ENCODE results near the gene TOR1AIP1. TPM values are rescaled to one million over a fixed set of nuclear protein-coding genes. Genes with fewer than 3 reads are reported as not detected.
"Not testable (repeated sequence)": the region's sequence is repeated elsewhere in the genome, so short reads cannot be mapped to it uniquely, and the experiment has no call there.

Gene TOR1AIP1
- 10 to 100 TPM; 68.3 to 73.1 TPM for total RNA-seq

GRCh38 chr1:179882253-179883039 lies at the start of gene TOR1AIP1:
Gene TOR1AIP1, plus strand, starts transcription at chr1:179882285. Its CDS starts 218 bp downstream, at chr1:179882503.
- Mint-ChIP-seq H3K27ac (peak within 1 kb of the TSS; percentile 99), H3K4me1 (peaks cover 31% of the 10 kb centered on the region), H3K9me3 (no peaks in the 10 kb centered on the region), H3K4me3 (peak within 1 kb of the TSS; percentile 94), H3K27me3 (no peaks in the 10 kb centered on the region), H3K36me3 (peaks cover 14% of the 10 kb centered on the region)
- POLR2A ChIA-PET = interaction anchor here (0.8 to 4.8 kb wide), 11 partner anchors 10 to 273 kb away, joined by 3 to 86 read pairs (median 4); partner anchors contain the start of genes CEP350 and QSOX1
- DNase-seq = peak; percentile 94
- ATAC-seq (ENCODE audit: low read depth) = peak; percentile 86

- ATAC-seq (ENCODE audit: low read depth); H3K27me3 Mint-ChIP-seq; H3K4me1 Mint-ChIP-seq; POLR2A ChIA-PET; H3K9me3 Mint-ChIP-seq; H3K27ac Mint-ChIP-seq; DNase-seq; H3K4me3 Mint-ChIP-seq; H3K36me3 Mint-ChIP-seq: not testable (repeated sequence)
Measured at GRCh38 chr1:179836686-179837445, 45.2 kb upstream of the TOR1AIP1 start.

GRCh38 chr1:179840107-179840506 lies 42.0 kb upstream of the TOR1AIP1 start:
- Mint-ChIP-seq H3K36me3 (peaks cover 6% of the 10 kb centered on the region), H3K4me1 (no peaks in the 10 kb centered on the region), H3K9me3 (no peaks in the 10 kb centered on the region), H3K4me3 (no peak overlapping the region), H3K27ac (no peak overlapping the region), H3K27me3 (no peaks in the 10 kb centered on the region)
- DNase-seq (no peak), ATAC-seq (ENCODE audit: low read depth) (no peak)
- POLR2A ChIA-PET = no interaction called here

GRCh38 chr1:179848233-179848632 lies 33.9 kb upstream of the TOR1AIP1 start:
- POLR2A ChIA-PET = no interaction called here
- Mint-ChIP-seq H3K4me3 (no peak overlapping the region), H3K27ac (no peak overlapping the region), H3K4me1 (peaks cover 2% of the 10 kb centered on the region), H3K9me3 (no peaks in the 10 kb centered on the region), H3K36me3 (peaks cover 30% of the 10 kb centered on the region), H3K27me3 (no peaks in the 10 kb centered on the region)
- ATAC-seq (ENCODE audit: low read depth) (no peak), DNase-seq (no peak)

GRCh38 chr1:179853102-179853501 lies 29.0 kb upstream of the TOR1AIP1 start:
- peaks cover 20% of the 10 kb centered on the region for H3K36me3 Mint-ChIP-seq
- H3K4me3 Mint-ChIP-seq = peak overlapping the region; percentile 22
- ATAC-seq (ENCODE audit: low read depth) (no peak), DNase-seq (no peak)
- H3K27me3 Mint-ChIP-seq = no peaks in the 10 kb centered on the region
- H3K27ac Mint-ChIP-seq = no peak overlapping the region
- H3K4me1 Mint-ChIP-seq = peaks cover 2% of the 10 kb centered on the region
- POLR2A ChIA-PET = no interaction called here
- no peaks in the 10 kb centered on the region for H3K9me3 Mint-ChIP-seq

- DNase-seq; POLR2A ChIA-PET; H3K4me3 Mint-ChIP-seq; H3K27me3 Mint-ChIP-seq; H3K9me3 Mint-ChIP-seq; ATAC-seq (ENCODE audit: low read depth); H3K4me1 Mint-ChIP-seq; H3K27ac Mint-ChIP-seq; H3K36me3 Mint-ChIP-seq: not testable (repeated sequence)
Measured at GRCh38 chr1:179855831-179856230, 26.3 kb upstream of the TOR1AIP1 start.

- ATAC-seq (ENCODE audit: low read depth) (no peak), DNase-seq (no peak)
- Mint-ChIP-seq H3K36me3 (peaks cover 7% of the 10 kb centered on the region), H3K27me3 (no peaks in the 10 kb centered on the region), H3K27ac (no peak overlapping the region), H3K9me3 (no peaks in the 10 kb centered on the region), H3K4me3 (no peak overlapping the region), H3K4me1 (peaks cover 2% of the 10 kb centered on the region)
- POLR2A ChIA-PET = no interaction called here
Measured at GRCh38 chr1:179856296-179856695, 25.8 kb upstream of the TOR1AIP1 start.

GRCh38 chr1:179857009-179857408 lies 25.1 kb upstream of the TOR1AIP1 start:
- Mint-ChIP-seq H3K4me3 (no peak overlapping the region), H3K36me3 (peaks cover 5% of the 10 kb centered on the region), H3K27me3 (no peaks in the 10 kb centered on the region), H3K4me1 (peaks cover 2% of the 10 kb centered on the region), H3K27ac (no peak overlapping the region), H3K9me3 (no peaks in the 10 kb centered on the region)
- ATAC-seq (ENCODE audit: low read depth) = no peak
- no peak for DNase-seq
- POLR2A ChIA-PET = no interaction called here

- Mint-ChIP-seq H3K9me3 (no peaks in the 10 kb centered on the region), H3K4me1 (no peaks in the 10 kb centered on the region), H3K4me3 (no peak overlapping the region), H3K27me3 (no peaks in the 10 kb centered on the region), H3K27ac (no peak overlapping the region), H3K36me3 (peaks cover 16% of the 10 kb centered on the region)
- ATAC-seq (ENCODE audit: low read depth) = no peak
- DNase-seq = no peak
- POLR2A ChIA-PET = no interaction called here
Measured at GRCh38 chr1:179860652-179861051, 21.4 kb upstream of the TOR1AIP1 start.

GRCh38 chr1:179865377-179865776 lies 16.7 kb upstream of the TOR1AIP1 start:
- H3K4me3 Mint-ChIP-seq = no peak overlapping the region
- no peaks in the 10 kb centered on the region for H3K9me3 Mint-ChIP-seq
- POLR2A ChIA-PET = no interaction called here
- no peak overlapping the region for H3K27ac Mint-ChIP-seq
- peaks cover 16% of the 10 kb centered on the region for H3K36me3 Mint-ChIP-seq
- DNase-seq = no peak
- H3K4me1 Mint-ChIP-seq = peaks cover 1% of the 10 kb centered on the region
- no peak for ATAC-seq (ENCODE audit: low read depth)
- H3K27me3 Mint-ChIP-seq = no peaks in the 10 kb centered on the region

- Mint-ChIP-seq H3K36me3 (peaks cover 16% of the 10 kb centered on the region), H3K4me1 (peaks cover 4% of the 10 kb centered on the region), H3K4me3 (no peak overlapping the region), H3K27me3 (no peaks in the 10 kb centered on the region), H3K27ac (no peak overlapping the region), H3K9me3 (no peaks in the 10 kb centered on the region)
- DNase-seq = no peak
- POLR2A ChIA-PET = interaction anchor here (0.6 to 1.8 kb wide), 2 partner anchors 17 to 19 kb away, joined by 4 to 6 read pairs; no protein-coding TSS in a partner anchor
- no peak for ATAC-seq (ENCODE audit: low read depth)
Measured at GRCh38 chr1:179866616-179867015, 15.5 kb upstream of the TOR1AIP1 start.

GRCh38 chr1:179867493-179868330 lies 14.4 kb upstream of the TOR1AIP1 start:
- Mint-ChIP-seq H3K4me1 (peaks cover 7% of the 10 kb centered on the region), H3K27me3 (no peaks in the 10 kb centered on the region), H3K4me3 (no peak overlapping the region), H3K27ac (no peak overlapping the region), H3K9me3 (no peaks in the 10 kb centered on the region), H3K36me3 (peaks cover 14% of the 10 kb centered on the region)
- POLR2A ChIA-PET = interaction anchor here (1.3 to 1.8 kb wide), 2 partner anchors 10 to 16 kb away, joined by 4 to 5 read pairs; partner anchors contain the start of gene TOR1AIP2
- ATAC-seq (ENCODE audit: low read depth) = peak; percentile 73
- peak; percentile 50 for DNase-seq

- no peaks in the 10 kb centered on the region for H3K9me3 Mint-ChIP-seq
- H3K4me1 Mint-ChIP-seq = peaks cover 12% of the 10 kb centered on the region
- H3K4me3 Mint-ChIP-seq = no peak overlapping the region
- H3K27me3 Mint-ChIP-seq = no peaks in the 10 kb centered on the region
- no peak overlapping the region for H3K27ac Mint-ChIP-seq
- POLR2A ChIA-PET = interaction anchor here (1.0 kb wide), 1 partner anchor 12 kb away, joined by 3 read pairs; the partner anchor contains the start of gene TOR1AIP1
- H3K36me3 Mint-ChIP-seq = peaks cover 14% of the 10 kb centered on the region
- no peak for DNase-seq
- no peak for ATAC-seq (ENCODE audit: low read depth)
Measured at GRCh38 chr1:179870870-179871269, 11.2 kb upstream of the TOR1AIP1 start.
